SK-N-SH (cell line): ENCODE measurements around the gene OXTR.

Source experiments
- CHD2 ChIP-seq: fragments of 150-350 bp; IDR thresholded peaks from 2 replicates; pipeline ENCODE4 v1.6.1; 2018; ENCODE audit warnings: low read length; ENCODE audit not compliant: partially characterized antibody
- CTCF ChIP-seq: fragments of 200-600 bp; sonication (generic); IDR thresholded peaks from 2 replicates; pipeline ENCODE4 v1.6.1; 2017; ENCODE audit warnings: antibody characterized with exemption, mild to moderate bottlenecking, moderate library complexity
- EP300 ChIP-seq, 2 experiments: IDR thresholded peaks; 2 replicates each; pipeline versions ENCODE4 v1.4.0 to v1.6.1; 2012; ENCODE audit warnings: borderline replicate concordance in 1 of 2, low read depth in 1 of 2, low read length in 1 of 2
- FOXJ3 ChIP-seq: sonication (generic); formaldehyde crosslinking; IDR thresholded peaks from 2 replicates; pipeline ENCODE4 v1.5.1; 2020; ENCODE audit warnings: mild to moderate bottlenecking, missing genetic modification reagents
- NRF1 ChIP-seq: IDR thresholded peaks from 2 replicates; pipeline ENCODE4 v1.6.1; 2012; ENCODE audit warnings: low read depth, mild to moderate bottlenecking, low read length
- POLR2AphosphoS5 ChIP-seq: IDR thresholded peaks from 2 replicates; pipeline ENCODE4 v1.6.1; 2012; ENCODE audit warnings: low read depth, low read length
- TCF12 ChIP-seq: IDR thresholded peaks from 2 replicates; pipeline ENCODE4 v1.4.0; 2012
- TEAD4 ChIP-seq: IDR thresholded peaks from 2 replicates; pipeline ENCODE4 v1.4.0; 2012; ENCODE audit warnings: mild to moderate bottlenecking, borderline replicate concordance; ENCODE audit not compliant: insufficient read depth
- TF ChIP-seq, protein P1 (sequence below): IDR thresholded peaks from 2 replicates; pipeline ENCODE4 v1.6.1; 2012; ENCODE audit warnings: mild to moderate bottlenecking, low read depth, low read length, moderate library complexity

DNA sequence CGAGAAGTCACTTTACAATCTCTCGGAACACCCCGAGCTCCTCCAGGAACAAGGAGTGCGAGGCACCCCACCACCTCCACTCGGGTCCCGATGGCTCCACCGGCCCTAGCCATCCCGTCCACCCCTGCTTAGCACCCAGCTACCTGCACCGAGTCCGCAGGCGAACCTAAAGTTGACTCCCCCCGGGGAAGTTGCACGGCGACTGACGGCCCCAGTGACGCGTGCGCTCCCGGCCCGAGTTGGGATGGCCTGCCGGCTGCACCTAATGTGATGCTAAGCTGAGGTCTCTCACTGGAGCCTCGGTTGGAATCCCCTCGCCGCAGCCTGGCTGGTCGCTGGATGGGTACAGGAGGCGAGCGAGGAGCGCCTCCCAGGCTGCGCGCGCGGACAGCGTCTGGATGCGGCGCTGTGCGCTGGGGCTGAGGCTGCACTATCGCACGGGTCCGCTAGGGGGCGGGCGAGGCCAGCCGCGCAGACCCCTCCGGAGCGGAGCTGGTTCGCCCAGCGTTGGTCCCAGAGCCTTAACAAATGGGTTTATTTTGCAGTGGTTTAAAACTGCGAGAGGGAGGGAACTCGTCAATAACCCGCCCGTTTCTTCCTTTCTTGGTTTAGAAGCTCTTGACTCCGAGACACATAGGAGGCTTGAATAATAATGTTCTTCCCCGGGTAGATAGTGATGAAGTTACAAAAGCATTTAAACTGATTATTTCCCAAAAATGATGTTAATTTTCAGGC lies at the start of gene OXTR:
- TF ChIP-seq CHD2 (peak; percentile 23), TEAD4 (no peak), CTCF (peak; percentile 96), NRF1 (peak; percentile 63), EP300 (IDR thresholded peaks at IDR 0.05; ENCODE audit: borderline replicate concordance in 1 of 2, low read depth in 1 of 2, low read length in 1 of 2) (no peak), TCF12 (no peak), FOXJ3 (CRISPR knock-in tag) (no peak), POLR2AphosphoS5 (no peak)
- TF ChIP-seq, protein P1, sequence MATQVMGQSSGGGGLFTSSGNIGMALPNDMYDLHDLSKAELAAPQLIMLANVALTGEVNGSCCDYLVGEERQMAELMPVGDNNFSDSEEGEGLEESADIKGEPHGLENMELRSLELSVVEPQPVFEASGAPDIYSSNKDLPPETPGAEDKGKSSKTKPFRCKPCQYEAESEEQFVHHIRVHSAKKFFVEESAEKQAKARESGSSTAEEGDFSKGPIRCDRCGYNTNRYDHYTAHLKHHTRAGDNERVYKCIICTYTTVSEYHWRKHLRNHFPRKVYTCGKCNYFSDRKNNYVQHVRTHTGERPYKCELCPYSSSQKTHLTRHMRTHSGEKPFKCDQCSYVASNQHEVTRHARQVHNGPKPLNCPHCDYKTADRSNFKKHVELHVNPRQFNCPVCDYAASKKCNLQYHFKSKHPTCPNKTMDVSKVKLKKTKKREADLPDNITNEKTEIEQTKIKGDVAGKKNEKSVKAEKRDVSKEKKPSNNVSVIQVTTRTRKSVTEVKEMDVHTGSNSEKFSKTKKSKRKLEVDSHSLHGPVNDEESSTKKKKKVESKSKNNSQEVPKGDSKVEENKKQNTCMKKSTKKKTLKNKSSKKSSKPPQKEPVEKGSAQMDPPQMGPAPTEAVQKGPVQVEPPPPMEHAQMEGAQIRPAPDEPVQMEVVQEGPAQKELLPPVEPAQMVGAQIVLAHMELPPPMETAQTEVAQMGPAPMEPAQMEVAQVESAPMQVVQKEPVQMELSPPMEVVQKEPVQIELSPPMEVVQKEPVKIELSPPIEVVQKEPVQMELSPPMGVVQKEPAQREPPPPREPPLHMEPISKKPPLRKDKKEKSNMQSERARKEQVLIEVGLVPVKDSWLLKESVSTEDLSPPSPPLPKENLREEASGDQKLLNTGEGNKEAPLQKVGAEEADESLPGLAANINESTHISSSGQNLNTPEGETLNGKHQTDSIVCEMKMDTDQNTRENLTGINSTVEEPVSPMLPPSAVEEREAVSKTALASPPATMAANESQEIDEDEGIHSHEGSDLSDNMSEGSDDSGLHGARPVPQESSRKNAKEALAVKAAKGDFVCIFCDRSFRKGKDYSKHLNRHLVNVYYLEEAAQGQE: peak; percentile 37; the same call in 1 of the 2 replicates
